ENCODE measurements around the gene PDCD2L.

DNA sequence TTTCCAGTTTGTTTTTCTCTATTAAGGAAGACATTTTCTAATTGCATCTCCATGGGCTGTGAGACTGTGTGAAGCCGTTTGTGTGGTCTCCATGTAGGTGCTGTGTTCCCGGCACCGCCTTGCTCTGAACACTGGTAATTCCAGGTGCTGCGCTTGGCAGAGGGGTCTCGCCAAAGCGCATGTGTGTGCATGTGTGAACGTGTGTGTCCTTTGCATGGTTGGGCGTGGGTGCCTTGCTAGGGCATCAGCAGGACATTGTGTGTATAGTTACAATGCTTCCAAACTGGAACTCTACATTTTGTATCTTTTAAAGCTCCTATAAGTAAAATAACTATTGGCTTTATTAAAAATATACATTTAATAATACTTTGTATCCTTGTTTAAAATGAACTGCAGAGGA lies 49.0 kb upstream of the PDCD2L start:
- no peak for TF ChIP-seq POLR2AphosphoS5 (IDR thresholded peaks at IDR 0.05; ENCODE audit: borderline replicate concordance, low read depth, low read length)
- no peak for TF ChIP-seq EZH2 (IDR thresholded peaks at IDR 0.05)
